CD4-positive, alpha-beta T cell treated with Interleukin-15 for 1 hour (primary cell): ENCODE data around the gene ITPKA.

Experiments used
- DNase-seq: peaks from one replicate; pipeline ENCODE4 v3.0.0-alpha.2; 2020

The ITPKA gene

DNA sequence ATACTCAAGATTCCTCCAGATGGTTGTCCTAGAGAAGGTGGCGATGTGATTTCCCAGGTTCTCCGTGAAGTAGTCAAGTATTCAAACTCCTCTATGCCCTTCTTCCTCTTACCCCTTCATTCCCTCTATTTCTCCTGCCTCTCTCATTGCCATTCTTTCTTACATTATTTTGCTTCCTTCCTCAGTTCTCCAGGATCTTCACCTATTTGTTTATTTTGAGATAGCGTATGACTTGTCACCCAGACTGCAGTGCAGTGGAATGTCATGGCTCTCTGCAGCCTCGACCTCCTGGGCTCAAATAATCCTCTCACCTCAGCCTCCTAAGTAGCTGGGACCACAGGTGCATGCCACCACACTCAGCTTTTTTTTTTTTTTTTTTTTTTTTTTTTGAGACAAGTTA, 1.8 kb upstream of the ITPKA start:
- no peak for DNase-seq

- no peak for DNase-seq
Measured at GRCh38 chr15:41492597-41493204, 973 bp upstream of the ITPKA start.

- no peak for DNase-seq
Measured at GRCh38 chr15:41493902-41494189, 172 bp downstream of the ITPKA start.

DNA sequence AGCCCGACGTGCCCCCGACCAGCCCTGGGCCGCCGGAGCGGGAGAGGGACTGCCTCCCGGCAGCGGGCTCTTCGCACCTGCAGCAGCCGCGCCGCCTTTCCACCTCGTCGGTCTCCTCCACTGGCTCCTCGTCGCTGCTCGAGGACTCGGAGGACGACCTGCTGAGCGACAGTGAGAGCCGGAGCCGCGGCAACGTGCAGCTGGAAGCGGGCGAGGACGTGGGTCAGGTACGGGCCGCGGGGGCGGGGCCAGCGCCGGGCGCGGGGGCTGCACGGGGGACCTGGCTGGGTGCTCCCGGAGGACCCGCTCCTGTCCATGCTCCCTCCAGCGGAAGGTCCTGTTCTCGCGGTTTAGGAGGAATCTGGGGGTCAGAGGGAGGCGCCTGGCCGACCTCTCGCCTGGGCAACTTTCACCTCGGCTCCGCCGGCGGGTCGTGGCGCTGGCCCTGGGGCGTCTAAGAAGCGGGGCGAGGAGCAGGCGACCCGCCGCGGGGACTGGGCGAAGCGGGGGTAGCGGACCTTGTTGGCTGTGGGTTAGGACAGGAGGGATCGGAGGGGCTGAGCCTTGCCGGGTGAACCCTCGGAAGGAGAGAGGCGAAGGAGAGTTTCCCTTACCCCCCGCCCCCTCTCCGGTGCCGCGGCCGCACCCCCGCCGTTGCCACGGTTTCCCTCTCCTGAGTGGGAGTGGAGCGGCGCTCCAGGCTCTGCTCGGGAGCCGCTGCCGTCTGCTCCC, 682 bp downstream of the ITPKA start:
- DNase-seq = peak; percentile 22

- DNase-seq = peak; percentile 33
Measured at GRCh38 chr15:41494922-41495735, 1.5 kb downstream of the ITPKA start.

DNA sequence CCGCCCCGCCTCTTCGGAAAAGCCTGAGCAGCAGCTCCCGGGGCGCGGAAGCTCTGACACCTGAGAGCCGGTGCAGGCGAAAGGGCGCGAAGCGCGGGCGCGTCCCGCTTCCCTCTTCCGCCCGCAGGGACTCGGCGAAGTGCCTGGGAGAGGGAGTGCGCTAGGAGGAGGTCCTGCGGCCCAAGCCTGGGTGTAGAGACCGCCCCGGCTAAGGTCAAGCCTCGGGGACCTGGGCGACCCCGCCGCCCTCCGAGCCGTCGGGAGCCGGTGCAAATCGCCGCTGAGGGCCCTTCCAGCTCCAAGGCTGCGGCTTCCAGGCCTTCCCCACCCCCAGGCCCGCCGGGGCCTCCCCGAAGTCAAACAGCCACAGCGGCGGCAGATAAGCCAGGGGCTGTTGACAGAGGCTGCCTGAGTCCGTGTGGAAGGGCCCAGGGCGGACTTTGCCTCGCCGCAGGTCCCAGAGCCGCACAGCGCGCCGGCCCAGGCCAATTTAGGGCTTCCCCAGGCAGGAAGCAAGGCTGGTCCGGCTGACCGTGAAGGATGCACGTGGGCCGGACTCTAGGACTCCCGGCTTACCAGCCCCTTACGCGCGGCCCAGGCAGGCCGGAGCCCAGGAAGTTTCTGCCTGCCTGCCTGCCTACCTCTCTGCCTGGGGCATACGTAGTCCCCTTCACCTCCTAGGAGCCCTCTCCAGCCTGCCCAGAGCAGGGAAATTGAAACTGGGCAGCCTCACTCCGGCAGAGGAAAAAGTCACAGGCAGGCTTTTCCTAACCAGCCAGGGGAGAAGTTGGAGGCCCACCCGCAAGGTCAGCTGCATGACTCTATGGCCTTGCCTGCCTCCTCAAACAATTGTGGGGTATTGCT, 2.3 kb downstream of the ITPKA start:
- DNase-seq = no peak

- DNase-seq = no peak
Measured at GRCh38 chr15:41498657-41499056, 5.0 kb downstream of the ITPKA start.

DNA sequence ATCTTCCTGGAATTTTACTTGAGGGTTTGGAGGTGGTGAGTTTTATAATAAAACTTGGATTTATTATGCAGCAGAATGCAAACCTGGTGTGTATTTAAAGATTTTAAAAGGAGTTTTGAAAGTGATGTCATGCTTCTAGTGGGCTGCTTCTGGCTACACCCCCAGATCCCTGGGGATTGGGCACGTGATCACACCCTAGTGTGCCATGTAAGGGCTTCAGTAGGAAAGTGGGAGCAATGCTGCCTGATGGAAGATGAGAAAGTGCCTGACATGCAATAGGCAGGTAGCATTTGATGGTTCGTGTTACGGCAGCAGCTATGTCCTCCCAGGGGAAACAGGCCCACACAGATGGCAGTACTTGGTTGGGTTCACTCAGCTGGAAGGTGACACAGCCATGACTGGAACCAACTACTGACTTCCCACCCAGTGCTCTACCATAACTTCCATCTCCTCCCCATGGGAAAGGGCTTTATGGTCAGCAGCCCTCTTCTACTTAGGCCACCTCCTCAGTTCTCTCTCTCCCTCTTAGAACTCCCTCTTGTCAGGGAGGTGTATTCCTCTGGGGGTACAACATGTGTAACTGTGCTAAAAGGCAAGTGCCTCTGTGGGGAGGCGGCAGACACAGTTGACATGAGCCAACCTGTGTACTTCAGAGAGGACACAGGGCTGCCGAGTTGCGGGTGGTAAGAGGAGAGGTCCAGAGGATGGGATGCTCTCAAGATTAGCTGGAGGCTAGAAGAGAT, 5.6 kb downstream of the ITPKA start:
- no peak for DNase-seq

GRCh38 chr15:41501191-41501917, 7.7 kb downstream of the ITPKA start:
- DNase-seq = no peak

DNA sequence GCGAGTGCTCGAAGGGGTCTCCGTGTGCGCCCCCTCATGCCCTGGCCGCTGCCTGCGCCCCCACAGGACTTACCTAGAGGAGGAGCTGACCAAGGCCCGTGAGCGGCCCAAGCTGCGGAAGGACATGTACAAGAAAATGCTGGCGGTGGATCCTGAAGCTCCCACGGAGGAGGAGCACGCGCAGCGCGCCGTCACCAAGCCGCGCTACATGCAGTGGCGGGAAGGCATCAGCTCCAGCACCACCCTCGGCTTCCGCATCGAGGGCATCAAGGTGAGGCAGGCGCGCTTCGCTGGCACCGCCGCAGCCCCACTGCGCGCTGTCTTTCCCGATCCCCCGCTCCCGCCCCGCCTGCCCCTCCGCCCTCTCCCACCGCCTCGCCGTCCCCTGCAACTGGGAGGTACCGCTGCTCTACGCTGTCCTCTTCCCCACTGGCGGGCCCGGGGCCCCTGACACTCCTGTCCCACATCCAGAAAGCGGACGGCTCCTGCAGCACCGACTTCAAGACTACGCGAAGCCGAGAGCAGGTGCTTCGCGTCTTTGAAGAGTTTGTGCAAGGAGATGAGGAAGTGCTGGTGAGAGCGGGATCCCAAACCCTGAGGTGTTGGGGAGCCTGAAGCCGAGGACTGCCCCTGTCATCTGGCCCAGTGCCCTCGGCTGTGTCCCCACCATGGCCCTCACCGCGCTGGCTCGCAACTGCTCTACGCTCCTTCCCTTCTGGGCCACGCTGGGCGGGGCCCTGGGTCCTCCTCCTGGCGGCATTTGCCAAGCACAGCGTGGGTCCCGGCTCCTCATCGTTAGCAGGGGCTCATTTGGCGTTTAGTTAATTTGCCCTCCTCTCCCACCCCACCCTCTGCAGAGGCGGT, 8.5 kb downstream of the ITPKA start:
- DNase-seq = peak; percentile 29

DNA sequence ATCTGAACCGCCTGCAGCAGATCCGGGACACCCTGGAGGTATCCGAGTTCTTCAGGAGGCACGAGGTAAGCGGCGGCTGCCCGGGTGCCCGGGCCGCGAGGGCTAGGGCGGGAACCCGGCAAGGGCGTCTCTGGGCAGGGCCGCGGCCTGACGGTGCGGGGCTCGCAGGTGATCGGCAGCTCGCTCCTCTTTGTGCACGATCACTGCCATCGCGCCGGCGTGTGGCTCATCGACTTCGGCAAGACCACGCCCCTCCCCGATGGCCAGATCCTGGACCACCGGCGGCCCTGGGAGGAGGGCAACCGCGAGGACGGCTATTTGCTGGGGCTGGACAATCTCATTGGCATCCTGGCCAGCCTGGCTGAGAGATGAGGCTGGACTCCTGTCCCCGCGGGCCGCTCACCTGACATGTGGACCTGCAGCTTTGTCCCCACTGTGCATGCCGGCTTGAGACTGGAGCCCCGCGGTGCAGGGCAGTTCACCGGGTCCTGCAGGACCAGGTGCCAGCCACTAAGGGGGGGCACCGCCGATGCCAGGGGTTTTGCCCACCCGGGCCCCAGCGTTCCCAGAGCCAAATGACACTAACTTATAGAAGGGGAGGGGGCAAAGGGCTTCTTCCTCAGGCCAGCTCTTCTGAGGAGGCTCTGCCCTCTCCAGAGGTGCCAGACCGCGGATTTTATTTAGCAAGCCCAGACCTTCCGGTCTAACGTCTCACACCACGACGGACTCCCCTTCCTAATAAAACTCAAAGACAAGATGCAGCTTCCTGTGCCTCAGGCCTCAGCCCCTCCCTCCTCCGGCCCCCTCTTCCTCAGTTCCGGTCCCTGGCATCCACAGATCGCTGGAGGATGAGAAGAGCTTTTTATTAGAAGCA, 9.4 kb downstream of the ITPKA start:
- no peak for DNase-seq

GRCh38 chr15:41503669-41504010, 10.0 kb downstream of the ITPKA start:
- DNase-seq = no peak

DNA sequence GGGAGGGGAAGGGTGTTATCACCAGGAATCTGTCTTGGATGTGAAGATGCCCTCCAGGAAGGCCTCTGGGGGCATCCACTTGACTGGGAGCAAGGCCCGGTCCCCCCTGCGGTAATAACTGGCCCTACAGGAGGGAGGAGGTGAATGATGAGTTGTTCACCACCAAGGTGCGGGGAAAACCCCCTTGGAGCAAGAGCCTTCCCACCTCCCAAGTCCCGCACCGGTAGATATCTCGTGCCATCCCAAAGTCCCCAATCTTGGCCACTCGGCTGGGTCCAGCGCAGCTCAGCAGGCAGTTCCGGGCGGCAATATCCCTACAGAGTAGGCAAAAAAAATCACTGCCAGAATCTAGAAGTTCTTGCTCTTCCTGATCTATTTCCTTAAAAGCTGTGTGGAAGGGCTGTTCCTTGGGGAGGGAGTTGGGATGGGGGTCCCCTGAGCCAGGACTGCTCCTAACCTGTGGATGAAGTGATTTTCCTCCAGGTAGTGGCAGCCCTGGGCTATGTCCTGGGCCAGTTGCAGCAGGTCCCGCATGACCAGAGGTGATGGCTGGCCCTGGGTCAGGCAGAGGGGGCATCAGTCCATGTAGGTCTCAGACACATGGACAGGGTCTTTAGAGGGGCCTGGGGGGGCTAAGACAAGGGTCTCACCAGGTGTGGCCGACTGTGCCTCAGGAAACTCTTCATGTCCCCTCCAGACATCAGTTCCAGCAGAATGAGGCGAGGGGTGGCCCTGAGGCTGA, 11.2 kb downstream of the ITPKA start:
- no peak for DNase-seq

- DNase-seq = no peak
Measured at GRCh38 chr15:41505776-41506175, 12.1 kb downstream of the ITPKA start.

DNA sequence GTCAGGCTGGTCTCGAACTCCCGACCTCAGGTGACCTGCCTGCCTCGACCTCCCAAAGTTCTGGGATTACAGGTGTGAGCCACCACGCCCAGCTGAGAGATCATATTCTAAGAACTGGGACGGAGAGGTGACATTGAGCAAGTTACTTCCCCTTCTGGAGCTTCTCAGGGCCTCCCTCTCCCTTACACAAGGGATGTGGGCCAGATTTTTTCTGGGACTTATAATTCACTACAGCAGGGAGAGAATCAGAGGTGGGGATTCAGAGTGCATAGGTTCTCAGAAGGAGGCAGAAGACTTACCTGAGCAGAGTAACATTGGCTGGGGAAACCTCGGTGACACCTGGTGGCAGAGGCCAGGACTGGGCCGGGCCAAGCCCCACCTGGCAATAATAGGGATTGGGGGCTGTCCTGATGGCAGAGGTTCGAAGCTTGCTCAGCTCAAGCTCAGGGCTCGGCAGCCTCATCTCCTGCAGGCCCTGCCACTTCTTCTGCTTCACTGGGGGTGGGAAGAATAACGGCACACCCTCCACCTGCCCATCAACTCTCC, 13.2 kb downstream of the ITPKA start:
- DNase-seq = no peak

DNA sequence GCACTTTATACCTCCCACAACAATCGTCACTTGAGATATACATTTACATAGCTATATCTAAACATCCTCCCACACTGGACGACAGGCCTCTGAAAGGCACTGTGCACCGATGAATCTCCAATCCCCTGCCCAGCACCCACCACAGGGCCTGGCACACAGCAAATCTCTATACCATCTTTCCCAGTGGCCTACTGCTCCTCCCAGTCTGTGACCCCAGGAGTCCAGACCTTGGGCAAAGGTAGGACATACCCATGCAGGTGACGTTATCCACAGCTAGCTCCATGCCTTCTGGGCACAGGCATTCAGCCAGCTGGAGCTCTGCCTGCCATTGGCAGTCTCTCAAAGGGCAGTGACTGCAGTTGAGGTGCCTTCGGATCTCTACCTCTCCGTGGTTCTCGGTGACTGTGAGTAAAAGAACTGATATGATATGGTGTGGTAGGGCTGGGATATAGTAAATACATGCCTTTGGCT, 14.2 kb downstream of the ITPKA start:
- no peak for DNase-seq

- no peak for DNase-seq
Measured at GRCh38 chr15:41510728-41511127, 17.1 kb downstream of the ITPKA start.

DNA sequence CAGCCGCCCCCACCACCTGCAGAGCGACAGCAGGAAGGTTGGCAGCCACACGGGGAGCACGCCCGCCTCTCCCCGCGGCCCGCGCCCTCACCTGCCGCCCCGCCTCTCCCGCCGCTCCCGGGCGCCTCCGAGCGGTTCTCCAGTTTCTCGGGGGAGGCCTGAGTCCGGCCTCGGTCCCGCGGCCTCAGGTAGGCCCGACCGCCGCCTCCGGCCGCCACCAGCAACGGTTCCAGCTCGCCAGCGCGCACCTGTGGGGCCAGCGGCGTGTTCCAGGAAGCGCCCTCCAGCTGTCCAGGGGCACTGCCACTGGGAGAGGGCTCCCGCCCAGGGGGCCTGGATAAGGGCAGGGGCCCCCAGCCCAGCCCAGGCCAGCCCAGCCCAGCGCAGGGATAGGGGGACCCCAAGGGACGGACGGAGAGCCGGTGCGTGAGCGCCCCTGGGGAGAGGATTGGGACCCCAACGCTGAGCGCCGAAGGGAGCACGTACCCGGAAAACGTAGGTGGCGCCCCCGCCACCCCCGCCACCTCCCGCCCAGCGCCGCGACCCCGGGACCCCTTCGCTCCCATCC, 17.7 kb downstream of the ITPKA start:
- DNase-seq = no peak
